GM19372 (cell line): ENCODE measurements around the gene TMEM184C.

Experiments
- ATAC-seq: cut with Tn5 transposase; IDR thresholded peaks from one replicate; pipeline ENCODE4 v1.9.1; 2021; ENCODE audit warnings: mild to moderate bottlenecking, low read depth, moderate library complexity; ENCODE audit not compliant: unreplicated experiment

Gene TMEM184C

DNA sequence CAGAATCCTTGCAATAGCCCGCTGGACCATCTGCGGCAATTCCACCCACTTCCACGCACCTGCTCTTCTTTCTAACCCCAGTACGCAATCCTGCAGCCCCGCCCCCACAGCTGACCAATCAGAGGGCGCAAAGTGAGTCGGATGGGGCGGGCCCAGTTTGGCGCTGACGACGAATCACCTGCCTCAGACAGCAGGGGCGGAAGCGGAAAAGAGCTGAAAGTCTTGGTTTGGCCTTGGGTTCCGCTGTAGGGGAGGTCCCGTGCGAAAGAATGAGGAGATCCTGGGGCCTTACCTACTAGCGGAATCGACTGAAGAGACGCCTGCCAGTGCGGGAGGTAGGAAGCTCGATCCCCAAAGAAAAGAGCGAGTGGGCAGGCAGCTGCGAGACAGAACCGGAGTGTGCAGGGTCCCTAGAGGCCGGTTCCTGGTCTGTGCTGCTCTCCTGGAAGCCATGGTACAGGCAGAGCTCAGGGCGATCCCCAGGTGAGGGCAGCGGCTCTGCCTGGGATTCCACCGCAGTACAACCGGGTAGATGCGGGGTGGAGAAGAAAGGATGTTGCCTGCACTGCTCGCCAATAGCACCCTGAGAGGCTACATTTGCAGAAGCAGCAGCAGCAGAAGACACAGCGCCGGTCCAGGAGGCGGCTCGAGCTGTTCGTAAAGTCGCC lies at the start of gene TMEM184C:
TSS of gene TMEM184C (plus strand) at position 225 of the 668 bp plus-strand sequence. CDS start 560 bp downstream, outside the sequence.
- ATAC-seq, result peak; percentile 99

DNA sequence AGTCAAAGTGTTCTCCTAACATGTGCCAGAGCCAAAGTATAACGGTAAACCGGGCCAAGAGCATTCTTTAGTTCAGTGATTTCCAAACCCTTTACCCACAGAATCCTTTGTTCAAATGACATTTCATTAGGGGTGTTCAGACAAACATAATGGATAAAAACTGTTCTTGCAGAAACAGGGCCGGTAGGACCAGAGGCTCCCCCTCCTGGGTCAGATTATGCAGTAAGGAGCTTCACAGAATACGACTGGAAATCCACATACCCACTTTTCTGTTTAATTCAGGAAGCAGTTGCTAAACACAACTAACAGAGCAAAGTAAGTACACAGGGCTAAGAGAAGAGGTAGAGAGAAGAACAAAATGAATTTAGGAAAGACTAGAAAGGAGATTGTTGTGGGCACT lies 46.6 kb upstream of the TMEM184C start:
- no peak for ATAC-seq

DNA sequence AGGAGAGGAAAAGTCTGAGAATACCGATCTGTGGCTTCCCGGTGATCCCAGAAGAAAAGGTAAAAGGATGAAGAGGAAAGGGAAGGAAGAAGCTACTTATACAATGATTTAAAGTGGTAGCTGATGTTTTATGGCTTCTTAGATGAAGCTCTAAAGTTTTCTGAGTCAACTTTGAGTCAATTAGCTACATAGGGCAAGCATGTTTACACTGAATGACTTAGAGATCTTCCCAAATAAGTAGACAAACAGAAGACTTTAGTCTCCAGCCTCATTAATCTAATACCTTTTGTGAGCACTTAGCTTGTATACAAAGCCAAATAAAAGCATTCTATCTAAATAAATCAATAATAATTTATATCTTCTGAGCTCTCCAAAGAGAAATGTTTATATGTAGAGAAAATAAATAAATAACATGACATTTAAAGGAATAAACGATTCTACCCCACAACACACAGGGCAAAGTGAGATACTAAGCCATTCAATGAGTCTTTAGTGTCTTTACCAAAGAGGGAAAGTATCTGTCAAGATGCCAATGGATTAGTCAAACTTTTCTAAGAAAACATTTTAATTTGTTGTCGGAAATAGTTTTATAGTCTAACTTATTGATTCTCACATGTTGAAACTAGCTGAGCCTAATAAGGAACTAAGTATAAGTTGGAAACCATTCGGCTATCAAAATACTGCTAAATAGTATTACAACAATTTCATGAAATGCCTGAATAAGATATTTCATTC lies 46.0 kb upstream of the TMEM184C start:
- ATAC-seq, result no peak

DNA sequence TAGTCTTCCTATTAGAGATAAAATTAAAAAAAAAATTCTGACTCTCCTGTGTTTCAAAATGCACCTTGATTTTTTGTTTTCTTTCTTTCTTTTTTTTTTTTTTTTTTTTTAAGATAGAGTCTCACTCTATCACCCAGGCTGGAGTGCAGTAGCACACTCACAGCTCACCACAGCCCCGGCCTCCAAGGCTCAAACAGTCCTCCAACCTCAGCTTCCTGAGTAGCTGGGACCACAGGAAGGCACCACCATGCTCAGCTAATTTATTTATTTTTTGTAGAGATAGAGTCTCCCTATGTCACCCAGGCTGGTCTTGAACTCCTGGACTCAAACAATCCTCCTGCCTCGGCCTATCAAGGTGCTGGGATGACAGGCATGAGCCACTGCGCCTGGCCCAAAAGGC lies 41.1 kb upstream of the TMEM184C start:
- no peak for ATAC-seq

DNA sequence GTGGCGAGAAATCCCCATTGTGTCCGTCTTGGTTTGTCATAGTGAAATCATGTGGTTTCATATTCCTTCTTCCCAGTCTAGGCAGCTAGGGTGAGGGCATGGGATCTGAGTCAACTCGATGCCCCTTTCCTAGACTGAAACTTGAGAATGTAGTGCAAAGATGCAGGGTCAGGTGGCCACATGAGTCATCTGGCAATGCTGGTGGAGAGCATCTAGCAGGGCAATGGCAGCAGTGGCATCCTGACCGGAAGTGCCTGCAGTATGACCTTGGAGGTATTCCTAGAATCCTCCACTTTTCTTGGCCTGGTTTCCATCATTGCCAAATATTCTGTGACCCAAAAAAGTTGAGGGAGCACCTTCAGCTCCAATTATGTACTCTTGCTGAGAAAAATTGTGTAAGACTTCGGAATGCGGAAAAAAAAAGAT lies 39.1 kb upstream of the TMEM184C start:
- no peak for ATAC-seq

DNA sequence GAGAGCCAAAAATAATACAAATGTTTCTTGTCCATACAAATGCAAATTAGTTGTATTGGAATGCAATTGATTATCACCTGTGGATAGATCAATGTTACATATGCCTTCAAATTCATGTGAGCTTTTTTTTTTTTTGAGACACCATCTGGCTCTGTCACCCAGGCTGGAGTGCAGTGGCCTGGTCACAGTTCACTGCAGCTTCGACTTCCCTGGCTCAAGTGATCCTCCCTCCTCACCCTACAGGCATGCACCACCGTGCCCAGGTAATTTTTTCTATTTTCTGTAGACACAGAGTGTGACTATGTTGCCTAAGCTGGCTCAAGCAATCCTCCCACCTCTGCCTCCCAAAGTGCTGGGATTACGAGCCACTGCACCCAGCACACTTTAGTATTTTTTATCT lies 38.6 kb upstream of the TMEM184C start:
- no peak for ATAC-seq

DNA sequence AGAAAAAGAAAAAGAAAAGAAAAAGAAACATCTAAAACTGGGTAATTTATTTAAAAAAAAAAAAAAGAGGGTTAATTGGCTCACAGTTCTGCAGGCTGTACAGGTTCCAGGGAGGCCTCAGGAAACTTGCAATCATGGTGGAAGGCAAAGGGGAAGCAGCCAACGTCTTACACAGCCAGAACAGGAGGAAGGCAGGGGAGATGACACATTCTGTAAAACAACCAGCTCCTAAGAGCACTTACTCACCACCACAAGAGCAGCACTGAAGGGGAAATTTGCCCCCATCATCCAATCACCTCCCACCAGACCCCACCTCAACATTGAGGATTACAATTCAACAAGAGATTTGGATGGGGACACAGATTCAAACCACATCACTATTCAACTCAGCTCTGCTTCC lies 36.8 kb upstream of the TMEM184C start:
- no peak for ATAC-seq

DNA sequence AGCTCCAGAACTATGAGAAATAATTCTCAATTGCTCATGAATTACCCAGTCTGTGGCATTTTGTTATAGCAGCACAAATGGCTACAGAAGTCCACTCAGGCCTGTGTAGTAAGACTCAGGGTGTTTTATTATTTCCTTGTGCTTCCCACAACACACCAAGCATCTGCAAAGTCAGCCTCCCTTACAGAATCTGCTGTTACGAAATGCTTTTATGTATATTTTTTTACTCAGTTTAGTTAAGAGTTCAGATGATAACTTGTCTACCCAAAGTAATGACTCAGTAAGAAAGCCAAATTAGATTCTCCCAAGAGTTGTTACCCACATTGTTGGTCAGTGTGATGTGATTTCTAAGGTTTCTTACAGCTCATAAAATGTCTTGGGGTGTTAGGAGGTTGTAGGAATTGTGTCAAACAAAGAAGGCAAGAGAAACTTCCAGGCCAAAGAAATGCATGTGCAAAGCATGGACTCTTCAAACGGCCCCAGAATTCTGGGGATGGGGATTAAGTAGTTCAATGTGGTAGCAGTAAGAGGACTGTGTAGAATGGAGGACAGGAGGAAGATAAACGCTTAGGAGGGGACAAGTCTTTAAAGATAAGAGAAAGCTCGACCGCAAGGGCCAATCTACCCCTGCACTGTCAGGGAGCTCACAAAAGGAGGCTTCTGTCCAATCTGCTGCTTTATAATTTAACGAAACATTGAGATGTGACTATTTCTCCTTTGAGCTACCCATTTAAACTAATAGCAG lies 35.4 kb upstream of the TMEM184C start:
- no peak for ATAC-seq

DNA sequence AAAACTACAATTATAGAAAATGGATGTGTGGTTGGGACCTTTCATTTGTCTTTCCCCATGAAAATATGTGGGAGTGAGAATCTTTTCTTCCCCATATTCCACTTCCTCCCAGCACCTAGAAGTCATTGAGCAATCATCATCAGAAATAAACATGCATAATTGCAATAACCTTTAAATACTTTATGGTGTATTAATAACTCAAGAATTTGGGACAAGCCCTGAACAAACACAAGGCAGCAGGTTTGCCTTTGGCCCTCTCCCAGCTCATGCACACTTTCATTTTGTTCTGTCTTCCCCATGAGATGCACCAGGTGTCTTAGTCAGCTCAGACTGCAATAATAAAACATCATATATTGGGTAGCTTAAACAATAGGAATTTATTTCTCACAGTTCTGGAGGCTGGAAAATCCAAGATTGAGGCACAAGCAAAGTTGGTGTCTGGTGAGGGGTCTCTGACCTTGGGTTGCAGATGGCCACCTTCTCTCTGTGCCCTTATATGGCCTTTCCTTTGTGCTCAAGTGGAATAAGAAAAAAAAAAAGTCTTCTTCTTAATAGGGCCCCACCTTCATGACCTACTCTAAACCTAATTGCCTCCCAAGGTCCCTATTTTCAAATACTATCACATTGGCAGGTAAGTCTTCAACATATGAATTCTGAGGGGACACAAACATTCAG lies 34.7 kb upstream of the TMEM184C start:
- ATAC-seq, result no peak

DNA sequence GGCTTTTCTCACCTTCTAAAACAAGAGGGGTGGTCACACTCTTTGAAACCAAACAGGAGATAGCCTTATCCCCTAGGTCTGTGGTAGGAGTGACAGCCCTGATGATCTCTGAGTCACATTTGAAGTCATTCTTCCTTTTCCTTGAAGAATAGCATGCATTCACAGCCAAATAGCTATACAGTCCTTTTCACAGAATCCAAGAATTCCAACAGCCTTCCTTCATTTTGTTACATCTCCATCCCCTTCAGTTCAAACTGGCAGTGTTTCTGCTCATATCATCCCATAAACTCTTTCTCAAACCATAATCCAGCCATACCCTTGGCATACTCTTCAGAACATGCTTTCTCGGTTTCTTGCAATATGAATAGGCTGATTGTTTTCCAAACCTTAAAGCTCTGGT lies 33.3 kb upstream of the TMEM184C start:
- ATAC-seq, result no peak

DNA sequence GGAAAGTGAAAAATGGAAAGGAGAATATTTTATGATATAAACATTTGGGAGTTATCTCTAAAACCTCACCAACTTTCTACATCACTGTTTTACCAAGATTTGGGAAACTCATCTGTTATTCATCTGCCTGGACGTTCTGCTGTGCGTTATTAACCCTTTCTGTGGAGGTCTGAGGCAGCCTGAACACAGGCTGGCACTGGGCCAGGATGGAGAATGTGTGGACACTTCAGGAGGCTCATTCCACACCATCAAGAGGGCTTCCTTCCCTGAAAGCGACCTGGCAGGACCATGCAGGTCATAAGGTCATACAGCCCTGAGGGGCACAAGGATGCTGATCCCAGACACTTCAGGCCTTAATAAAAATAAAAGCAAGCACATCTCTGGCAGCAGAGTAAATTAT lies 31.2 kb upstream of the TMEM184C start:
- no peak for ATAC-seq

DNA sequence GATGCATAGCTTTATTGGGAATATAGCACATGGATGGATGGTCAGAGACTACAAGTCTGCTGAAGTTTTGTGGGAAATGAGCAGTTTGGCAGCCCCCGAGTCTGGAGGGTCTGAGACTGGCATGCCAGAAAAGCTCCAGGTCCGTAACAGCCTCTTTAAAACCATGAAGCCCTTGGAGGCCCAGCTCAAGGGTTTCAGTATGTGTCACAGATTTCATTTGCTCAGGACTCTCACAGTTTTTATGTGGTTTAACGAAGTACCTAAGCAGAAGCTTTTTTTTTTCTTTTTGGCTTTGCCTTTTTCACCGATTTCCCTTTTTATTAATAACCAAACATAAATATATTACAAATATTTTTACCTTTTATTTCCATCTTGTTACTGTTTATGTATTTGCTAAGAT lies 30.6 kb upstream of the TMEM184C start:
- peak; percentile 91 for ATAC-seq

DNA sequence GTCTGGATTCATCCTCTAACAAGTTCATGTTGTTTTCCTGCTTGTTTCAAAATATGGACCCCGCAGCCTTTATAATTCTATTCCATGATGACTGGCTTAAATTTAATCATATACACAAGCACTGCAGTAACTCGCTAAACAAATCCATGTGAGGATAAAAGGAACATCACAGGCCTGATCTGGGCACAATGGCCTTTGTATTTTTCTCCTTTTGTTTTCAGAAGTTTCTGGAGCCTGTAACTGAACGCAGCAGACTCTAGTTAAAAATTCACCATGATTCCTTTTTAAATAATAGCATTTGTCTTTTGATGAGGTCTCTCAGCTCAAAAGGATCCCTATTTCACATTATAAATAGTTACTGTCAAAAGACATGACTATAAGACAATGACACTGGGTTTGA lies 30.2 kb upstream of the TMEM184C start:
- ATAC-seq, result no peak

DNA sequence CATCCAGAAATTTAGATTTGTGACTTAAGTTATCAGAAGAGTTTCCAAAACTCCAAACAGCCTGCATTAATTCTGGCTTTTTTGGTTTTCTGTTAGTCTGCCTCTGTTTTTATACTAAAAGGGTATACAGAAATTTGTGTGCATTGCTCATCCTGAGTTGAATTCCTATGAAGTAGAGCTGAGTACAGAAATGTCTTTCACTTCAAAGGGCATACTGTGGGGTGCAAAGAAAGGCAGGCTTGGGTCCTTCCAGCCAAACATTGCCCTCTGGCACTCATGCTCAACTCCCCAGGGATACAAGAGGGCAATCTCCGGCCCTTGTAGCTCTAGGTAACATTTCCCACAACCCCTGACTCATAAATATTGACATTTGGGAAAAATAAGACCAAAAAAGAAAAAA lies 27.6 kb upstream of the TMEM184C start:
- ATAC-seq, result no peak

DNA sequence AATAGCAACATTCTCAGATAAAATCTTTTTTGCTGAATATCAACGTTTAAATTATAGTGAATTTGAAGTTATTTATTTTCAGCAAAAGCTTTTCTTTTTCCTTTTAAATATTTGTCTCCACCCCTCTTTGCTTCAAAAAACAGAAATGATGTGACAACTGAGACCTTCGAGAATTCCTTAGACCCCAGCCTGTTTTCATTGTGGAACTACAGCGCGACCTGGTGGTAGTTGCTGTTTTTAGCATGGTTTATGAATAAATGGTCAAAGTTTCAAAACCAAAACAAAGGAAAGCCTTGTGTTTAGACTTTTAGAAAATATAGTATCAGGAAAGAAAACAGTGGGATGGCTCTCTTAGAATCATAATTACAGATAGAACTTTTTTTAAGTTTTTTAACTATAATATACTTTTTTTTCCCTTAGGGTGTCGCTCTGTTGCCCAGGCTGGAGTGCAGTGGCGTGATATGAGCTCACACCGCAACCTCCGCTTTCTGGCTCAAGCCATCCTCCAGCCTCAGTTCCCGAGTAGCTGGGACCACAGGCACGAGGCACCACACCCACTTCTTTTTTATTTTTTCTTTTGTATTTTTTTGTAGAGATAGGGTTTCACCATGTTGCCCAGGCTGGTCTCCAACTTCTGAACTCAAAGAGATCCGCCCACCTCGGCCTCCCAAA lies 26.8 kb upstream of the TMEM184C start:
- ATAC-seq, result no peak

DNA sequence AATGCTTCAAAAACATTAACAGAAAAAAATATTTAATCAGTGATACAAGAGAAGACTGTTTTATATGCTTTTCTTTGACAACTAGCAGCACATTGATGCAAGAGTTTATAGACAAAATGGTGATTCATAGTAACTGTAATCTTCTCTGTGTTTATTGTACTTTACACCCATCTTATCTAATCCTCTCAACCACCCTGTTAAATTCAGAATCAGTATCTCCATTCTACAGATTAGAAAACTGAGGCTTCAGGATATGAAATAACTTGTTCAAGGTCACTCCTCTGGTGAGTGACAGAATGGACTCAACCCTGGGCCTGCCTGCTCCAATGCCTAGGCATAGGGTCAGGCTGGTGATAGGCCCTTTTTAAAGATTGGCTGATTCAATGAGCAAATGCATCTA lies 26.1 kb upstream of the TMEM184C start:
- ATAC-seq, result no peak

DNA sequence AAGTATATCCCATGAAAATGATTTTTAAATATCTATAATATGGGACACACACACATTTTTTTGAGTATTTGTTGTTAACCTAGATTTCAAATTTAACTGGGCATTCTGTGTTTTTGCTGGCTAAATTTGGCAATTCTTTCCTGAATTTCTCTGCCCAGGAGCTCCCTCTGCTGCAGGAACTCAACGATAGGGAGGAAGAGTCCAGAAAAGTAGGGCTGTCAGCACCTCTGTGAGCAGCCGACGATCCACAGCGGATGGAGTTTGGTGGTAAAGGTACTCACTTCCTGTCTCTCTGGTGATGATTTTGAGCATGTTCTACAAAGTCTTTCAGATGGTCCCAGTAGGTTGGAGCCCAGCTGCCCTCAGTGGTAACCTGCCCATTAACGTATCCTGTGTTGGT lies 23.1 kb upstream of the TMEM184C start:
- no peak for ATAC-seq

DNA sequence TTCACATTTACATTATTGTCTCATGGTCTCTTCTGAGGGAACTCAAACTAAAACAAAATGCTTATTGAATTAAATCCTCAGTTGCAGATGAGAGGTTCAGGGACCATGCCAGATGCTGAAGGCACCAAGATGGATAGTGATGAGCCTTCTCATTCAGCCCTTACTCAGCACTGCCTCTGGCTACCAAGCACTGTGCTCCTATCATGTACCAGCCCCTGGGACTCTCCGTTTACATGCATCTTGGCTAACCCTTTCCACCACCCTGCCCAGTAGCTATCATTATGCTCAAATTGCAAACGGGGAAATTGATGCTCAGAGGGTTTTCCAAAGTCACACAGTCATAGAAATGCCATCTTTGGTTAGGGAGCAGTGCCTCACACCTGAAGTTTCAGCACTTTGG lies 22.6 kb upstream of the TMEM184C start:
- ATAC-seq, result no peak

DNA sequence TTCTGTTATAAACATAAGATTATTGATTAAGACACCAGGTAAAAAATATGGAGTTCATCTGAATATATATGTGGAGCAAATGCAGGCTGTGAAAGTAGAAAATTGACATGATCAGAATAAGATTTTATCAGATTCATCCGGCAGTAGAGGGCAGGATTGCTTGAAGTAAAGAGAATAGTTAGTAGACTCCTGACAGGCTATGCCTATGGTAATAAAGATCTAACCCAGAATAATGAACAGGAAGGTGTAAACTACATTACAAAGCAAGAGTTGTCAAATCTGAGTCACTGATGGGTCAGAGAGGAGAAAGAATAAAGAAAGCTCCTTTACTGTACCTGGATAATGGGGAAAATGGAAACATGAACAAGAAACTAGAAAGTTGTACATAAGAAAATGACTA lies 20.8 kb upstream of the TMEM184C start:
- no peak for ATAC-seq

DNA sequence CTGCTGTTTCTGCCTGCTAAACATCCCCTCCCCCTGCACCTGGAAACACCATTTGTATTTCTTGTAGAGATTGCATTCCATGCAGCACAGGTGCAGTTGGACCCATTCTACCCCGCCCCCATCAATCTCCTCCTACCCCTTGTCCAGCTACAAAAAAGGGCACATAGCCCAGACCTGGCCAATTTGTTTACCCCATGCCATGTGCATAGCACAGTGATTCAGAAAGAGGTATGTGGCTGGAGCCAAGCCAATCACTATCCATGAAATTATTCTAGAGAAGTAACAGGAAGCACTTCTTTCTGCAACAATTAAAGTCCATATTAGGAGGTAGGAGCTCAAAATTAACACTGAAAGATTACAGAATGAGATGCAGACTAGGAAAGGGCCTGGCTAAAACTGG lies 20.2 kb upstream of the TMEM184C start:
- no peak for ATAC-seq
